GM12878 (cell line): ENCODE data around the gene MDFIC. TPM values are rescaled to one million over a fixed set of nuclear protein-coding genes. Genes with fewer than 3 reads are reported as not detected.

ENCODE experiments used
- ATAC-seq: fragments of 200-7000 bp; cut with Tn5 transposase; 3 replicates; pipeline ENCODE4 v1.9.1; 2020; ENCODE audit warnings: mild to moderate bottlenecking, moderate library complexity
- BruUV-seq: library from RNA; stranded (reverse); fragments of 400-500 nt; replicated peaks from 2 replicates; lab custom pipeline; 2021; lab: Mats Ljungman, UMichigan
- CTCF ChIA-PET: fragments of 300-600 bp; sonication (Branson Sonifier 250); formaldehyde crosslinking; extraction: SDS; loops from one replicate; lab custom pipeline; 2021; ENCODE audit warnings: inconsistent platforms; lab: Yijun Ruan, JAX
- POLR2A ChIA-PET: fragments of 350-600 bp; formaldehyde crosslinking; extraction: SDS; loops from one replicate; lab custom pipeline; 2021; ENCODE audit warnings: inconsistent platforms; lab: Charles Lee
- RAD21 ChIA-PET: fragments of 300-600 bp; sonication (Branson Sonifier 250); formaldehyde crosslinking; loops from one replicate; lab custom pipeline; 2023; ENCODE audit warnings: antibody characterized with exemption; ENCODE audit not compliant: unreplicated experiment; lab: Charles Lee
- SMC1A ChIA-PET: fragments of 300-600 bp; sonication (Branson Sonifier 250); formaldehyde crosslinking; loops from one replicate; lab custom pipeline; 2023; ENCODE audit not compliant: unreplicated experiment, uncharacterized antibody; lab: Charles Lee
- DNase-seq: peaks from one replicate; pipeline ENCODE4 v3.0.0-alpha.2; 2011; ENCODE audit warnings: low read depth, low spot score
- FAIRE-seq: peaks from 3 replicates; lab custom pipeline; 2011; peaks lifted over from hg19 to GRCh38; lab: Jason Lieb, UNC
- H2AFZ ChIP-seq: 2 replicates; pipeline ENCODE4 v1.6.0; 2011; ENCODE audit warnings: low read depth, low read length, control low read depth; ENCODE audit not compliant: control insufficient read depth
- H3K27ac ChIP-seq: 2 replicates; pipeline ENCODE4 v1.5.1; 2011; ENCODE audit warnings: control low read depth; ENCODE audit not compliant: control insufficient read depth, insufficient read depth
- H3K27me3 ChIP-seq, 2 experiments: replicated peaks in 1 of 2; 2 replicates each; pipeline versions ENCODE4 v1.6.0 to v1.6.1; 2011; ENCODE audit warnings: low read length in 1 of 2; ENCODE audit not compliant: control insufficient read depth in 2 of 2, insufficient read depth in 2 of 2
- H3K36me3 ChIP-seq, 2 experiments: 2 replicates each; pipeline ENCODE4 v1.5.1; 2011; ENCODE audit warnings: low read length in 1 of 2; ENCODE audit not compliant: control insufficient read depth in 2 of 2, insufficient read depth in 2 of 2
- H3K4me1 ChIP-seq: 2 replicates; pipeline ENCODE4 v1.6.1; 2011; ENCODE audit warnings: mild to moderate bottlenecking, low read length, moderate library complexity, mixed read lengths; ENCODE audit not compliant: control insufficient read depth, insufficient read depth
- H3K4me2 ChIP-seq: 2 replicates; pipeline ENCODE4 v1.6.0; 2011; ENCODE audit warnings: control low read depth; ENCODE audit not compliant: control insufficient read depth, insufficient read depth
- H3K4me3 ChIP-seq: fragments of 200-600 bp; sonication (generic); 2 replicates; pipeline ENCODE4 v1.5.1; 2016
- H3K79me2 ChIP-seq: 2 replicates; pipeline ENCODE4 v1.6.0; 2011; ENCODE audit warnings: low read length; ENCODE audit not compliant: control insufficient read depth, insufficient read depth
- H3K9ac ChIP-seq: 2 replicates; pipeline ENCODE4 v1.8.0; 2011; ENCODE audit warnings: low read length, control low read depth, mixed read lengths; ENCODE audit not compliant: control insufficient read depth, insufficient read depth
- H3K9me3 ChIP-seq: replicated peaks from 3 replicates; pipeline ENCODE4 v1.5.1; 2011; ENCODE audit warnings: mild to moderate bottlenecking, low read length; ENCODE audit not compliant: control insufficient read depth, insufficient read depth
- H4K20me1 ChIP-seq: 2 replicates; pipeline ENCODE4 v1.6.0; 2011; ENCODE audit not compliant: control insufficient read depth, insufficient read depth
- BCL11A ChIP-seq: IDR thresholded peaks from 2 replicates; pipeline ENCODE4 v1.6.1; 2011; ENCODE audit warnings: low read depth, low read length
- CHD2 ChIP-seq: IDR thresholded peaks from 2 replicates; pipeline ENCODE4 v1.6.1; 2011; ENCODE audit warnings: low read depth, low read length, improper control_type of control experiment, borderline replicate concordance
- IRF4 ChIP-seq: IDR thresholded peaks from 2 replicates; pipeline ENCODE4 v1.6.1; 2011; ENCODE audit warnings: low read depth, low read length
- KAT2A ChIP-seq: conservative IDR thresholded peaks from 2 replicates; pipeline ENCODE4 v1.6.1; 2011; ENCODE audit warnings: low read depth, low read length; ENCODE audit not compliant: control insufficient read depth
- KLF5 ChIP-seq: fragments of 450-650 bp; IDR thresholded peaks from 2 replicates; pipeline ENCODE4 v1.6.1; 2014; ENCODE audit warnings: mild to moderate bottlenecking; ENCODE audit not compliant: partially characterized antibody
- NFIC ChIP-seq: IDR thresholded peaks from 2 replicates; pipeline ENCODE4 v1.6.1; 2012; ENCODE audit warnings: low read depth, mild to moderate bottlenecking, inconsistent platforms, low read length, moderate library complexity
- NR2F1 ChIP-seq: fragments of 450-650 bp; conservative IDR thresholded peaks from 2 replicates; pipeline ENCODE4 v1.6.1; 2017; ENCODE audit warnings: mild to moderate bottlenecking
- PML ChIP-seq: IDR thresholded peaks from 2 replicates; pipeline ENCODE4 v1.6.1; 2012; ENCODE audit warnings: low read length, inconsistent platforms
- POLR2A ChIP-seq: IDR thresholded peaks from 2 replicates; pipeline ENCODE4 v1.6.1; 2011; ENCODE audit warnings: low read depth, mild to moderate bottlenecking, low read length
- RAD21 ChIP-seq: IDR thresholded peaks from 2 replicates; pipeline ENCODE4 v1.6.1; 2011; ENCODE audit warnings: mild to moderate bottlenecking, low read depth, low read length, moderate library complexity; ENCODE audit not compliant: insufficient read depth
- RELB ChIP-seq: fragments of 450-650 bp; IDR thresholded peaks from 2 replicates; pipeline ENCODE4 v1.6.1; 2017; ENCODE audit warnings: low read depth, mild to moderate bottlenecking, moderate library complexity
- SREBF1 ChIP-seq: IDR thresholded peaks from 2 replicates; pipeline ENCODE4 v1.6.1; 2012; ENCODE audit warnings: mild to moderate bottlenecking, low read length
- ZBED1 ChIP-seq: IDR thresholded peaks from 2 replicates; pipeline ENCODE4 v1.6.1; 2016; ENCODE audit warnings: borderline replicate concordance
- ZNF207 ChIP-seq: fragments of 450-650 bp; IDR thresholded peaks from 2 replicates; pipeline ENCODE4 v1.6.1; 2014; ENCODE audit warnings: antibody characterized with exemption, mild to moderate bottlenecking, borderline replicate concordance
- ZSCAN29 ChIP-seq: fragments of 450-650 bp; IDR thresholded peaks from 2 replicates; pipeline ENCODE4 v1.6.1; 2017; ENCODE audit warnings: mild to moderate bottlenecking, moderate library complexity
- ZZZ3 ChIP-seq: IDR thresholded peaks from 2 replicates; pipeline ENCODE4 v1.6.1; 2011; ENCODE audit warnings: low read depth; ENCODE audit not compliant: control insufficient read depth, insufficient read length
- WGBS: methylation state at CpG from one replicate; pipeline ENCODE4 v1.1.6; 2016; ENCODE audit warnings: low lambda C conversion rate; ENCODE audit not compliant: insufficient replicate concordance, insufficient coverage; ENCODE audit errors: missing lambda C conversion rate; 5-methylcytosine and 5-hydroxymethylcytosine counted together
- in situ Hi-C: fragments of 300-500 bp; cut with MboI; formaldehyde crosslinking; loops from 9 replicates; pipeline ENCODE4 v1.14.3; 2018; ENCODE audit warnings: mixed read lengths
- intact Hi-C: fragments of 100-400 bp; cut with micrococcal nuclease; formaldehyde crosslinking; loops from one replicate; pipeline ENCODE4 v1.14.2; 2022; ENCODE audit not compliant: unreplicated experiment
- polyA plus RNA-seq, 11 experiments: library from polyadenylated mRNA; depleted of rRNA in 4 of 11; unstranded in 6 of 11; stranded (reverse) in 5 of 11; fragments of >200 nt; fragmentation: Nextera tagmentation in 4 of 11; fragmentation: Illumina TruSeq in 1 of 11; extraction: Ambion mirVana in 4 of 11; extraction: Trizol in 1 of 11; gene quantifications; 1 replicate in 1 of 11; 2 replicates in 10 of 11; pipeline versions ENCODE4 v1.2.1 to v1.2.3, GENCODE V29; 2011 to 2016; ENCODE audit warnings: inconsistent platforms in 2 of 11, missing spikeins in 2 of 11, low read depth in 1 of 11
- total RNA-seq, 4 experiments: library from RNA; depleted of rRNA in 3 of 4; stranded (reverse); fragments of >200 nt in 3 of 4; fragmentation: Illumina TruSeq in 1 of 4; extraction: Trizol in 1 of 4; gene quantifications; 2 replicates each; pipeline versions ENCODE4 v1.2.1 to v1.2.3, GENCODE V29; 2013 to 2021
- TF ChIP-seq, protein P1 (sequence below): fragments of 450-650 bp; formaldehyde crosslinking; IDR thresholded peaks from 2 replicates; pipeline ENCODE4 v1.4.0; 2020; ENCODE audit warnings: mild to moderate bottlenecking, moderate library complexity

The MDFIC gene
- total and polyA plus RNA-seq, 10 of the 15 experiments (the other 5 are each of a cell fraction or from before 2014, with no cell fraction given), result 7.3 to 58.4 (median 40.0) TPM

GRCh38 chr7:114943953-114944744 is 22.3 kb downstream of the MDFIC start (continued):
- TF ChIP-seq, protein P1, sequence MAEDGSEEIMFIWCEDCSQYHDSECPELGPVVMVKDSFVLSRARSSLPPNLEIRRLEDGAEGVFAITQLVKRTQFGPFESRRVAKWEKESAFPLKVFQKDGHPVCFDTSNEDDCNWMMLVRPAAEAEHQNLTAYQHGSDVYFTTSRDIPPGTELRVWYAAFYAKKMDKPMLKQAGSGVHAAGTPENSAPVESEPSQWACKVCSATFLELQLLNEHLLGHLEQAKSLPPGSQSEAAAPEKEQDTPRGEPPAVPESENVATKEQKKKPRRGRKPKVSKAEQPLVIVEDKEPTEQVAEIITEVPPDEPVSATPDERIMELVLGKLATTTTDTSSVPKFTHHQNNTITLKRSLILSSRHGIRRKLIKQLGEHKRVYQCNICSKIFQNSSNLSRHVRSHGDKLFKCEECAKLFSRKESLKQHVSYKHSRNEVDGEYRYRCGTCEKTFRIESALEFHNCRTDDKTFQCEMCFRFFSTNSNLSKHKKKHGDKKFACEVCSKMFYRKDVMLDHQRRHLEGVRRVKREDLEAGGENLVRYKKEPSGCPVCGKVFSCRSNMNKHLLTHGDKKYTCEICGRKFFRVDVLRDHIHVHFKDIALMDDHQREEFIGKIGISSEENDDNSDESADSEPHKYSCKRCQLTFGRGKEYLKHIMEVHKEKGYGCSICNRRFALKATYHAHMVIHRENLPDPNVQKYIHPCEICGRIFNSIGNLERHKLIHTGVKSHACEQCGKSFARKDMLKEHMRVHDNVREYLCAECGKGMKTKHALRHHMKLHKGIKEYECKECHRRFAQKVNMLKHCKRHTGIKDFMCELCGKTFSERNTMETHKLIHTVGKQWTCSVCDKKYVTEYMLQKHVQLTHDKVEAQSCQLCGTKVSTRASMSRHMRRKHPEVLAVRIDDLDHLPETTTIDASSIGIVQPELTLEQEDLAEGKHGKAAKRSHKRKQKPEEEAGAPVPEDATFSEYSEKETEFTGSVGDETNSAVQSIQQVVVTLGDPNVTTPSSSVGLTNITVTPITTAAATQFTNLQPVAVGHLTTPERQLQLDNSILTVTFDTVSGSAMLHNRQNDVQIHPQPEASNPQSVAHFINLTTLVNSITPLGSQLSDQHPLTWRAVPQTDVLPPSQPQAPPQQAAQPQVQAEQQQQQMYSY (CRISPR knock-in tag), result no peak
- TF ChIP-seq BCL11A, result no peak
- TF ChIP-seq IRF4, result no peak
- no peak for TF ChIP-seq ZZZ3

GRCh38 chr7:114944745-114945625 is 23.1 kb downstream of the MDFIC start:
- no peak for FAIRE-seq
- TF ChIP-seq KLF5 (no peak), KAT2A (no peak), RAD21 (no peak), PML (no peak), CHD2 (no peak), ZBED1 (no peak), SREBF1 (no peak), NR2F1 (no peak), NFIC (no peak), ZSCAN29 (no peak), POLR2A (no peak), RELB (no peak), ZNF207 (no peak)

More at GRCh38 chr7:114944745-114945625, 23.1 kb downstream of the MDFIC start:
- H3K9me3 ChIP-seq, result no peaks in the 10 kb centered on the region
- no peak for DNase-seq
- H3K4me3 ChIP-seq, result no peak overlapping the region
- no peak overlapping the region for H3K27ac ChIP-seq
- no peak for ATAC-seq
- WGBS, result 98% methylated on average over 19 of the region's 19 CpGs
- SMC1A ChIA-PET, result interaction anchor here (0.8 to 15.8 kb wide), 10 partner anchors 8 to 79 kb away, joined by 3 to 154 read pairs (median 4); no protein-coding TSS in a partner anchor
- H4K20me1 ChIP-seq, result no peaks in the 10 kb centered on the region
- H3K27me3 ChIP-seq, result no peaks in the 10 kb centered on the region
- H3K79me2 ChIP-seq, result peaks cover 58% of the 10 kb centered on the region
- POLR2A ChIA-PET, result interaction anchor here (1.1 kb wide), 1 partner anchor 11 kb away, joined by 3 read pairs; no protein-coding TSS in a partner anchor
- H3K4me2 ChIP-seq, result no peak overlapping the region
- no peak overlapping the region for H3K9ac ChIP-seq
- intact Hi-C loops (no loop called here), in situ Hi-C loops (no loop called here)
- CTCF ChIA-PET, result interaction anchor here (2.7 to 4.7 kb wide), 3 partner anchors 13 to 80 kb away, joined by 11 to 22 read pairs (median 20); no protein-coding TSS in a partner anchor
- no peak overlapping the region for H2AFZ ChIP-seq
- peaks cover 4 to 16% of the 10 kb centered on the region in 2 experiments; a peak in 3 of 4 replicates for H3K36me3 ChIP-seq
- peaks cover 29% of the 10 kb centered on the region for H3K4me1 ChIP-seq
- RAD21 ChIA-PET, result interaction anchor here (0.5 to 1.1 kb wide), 2 partner anchors 11 to 18 kb away, joined by 3 read pairs; no protein-coding TSS in a partner anchor
- no TSS peak for BruUV-seq
